Endothelial cell (in vitro differentiated cells): Measurements from ENCODE around the gene CHAC1. TPM values are rescaled to one million over a fixed set of nuclear protein-coding genes. Genes with fewer than 3 reads are reported as not detected.

Experiments used
- DNase-seq: peaks from one replicate; pipeline ENCODE4 v3.0.0; 2021; ENCODE audit warnings: low spot score
- H3K27ac Mint-ChIP-seq: one replicate; pipeline ENCODE4 v1.8.0; 2021; ENCODE audit warnings: mixed read lengths, inconsistent platforms; ENCODE audit not compliant: unreplicated experiment
- H3K27me3 Mint-ChIP-seq: one replicate; pipeline ENCODE4 v1.8.0; 2021; ENCODE audit warnings: mild to moderate bottlenecking, moderate library complexity, mixed read lengths, inconsistent platforms; ENCODE audit not compliant: unreplicated experiment
- H3K36me3 Mint-ChIP-seq: one replicate; pipeline ENCODE4 v1.8.0; 2021; ENCODE audit warnings: mild to moderate bottlenecking, low read depth, mixed read lengths, inconsistent platforms; ENCODE audit not compliant: unreplicated experiment
- H3K4me1 Mint-ChIP-seq: one replicate; pipeline ENCODE4 v1.8.0; 2021; ENCODE audit warnings: mild to moderate bottlenecking, mixed read lengths, inconsistent platforms; ENCODE audit not compliant: unreplicated experiment
- H3K4me3 Mint-ChIP-seq: one replicate; pipeline ENCODE4 v1.8.0; 2021; ENCODE audit warnings: mild to moderate bottlenecking, mixed read lengths, inconsistent platforms; ENCODE audit not compliant: unreplicated experiment
- H3K9me3 Mint-ChIP-seq: one replicate; pipeline ENCODE4 v1.8.0; 2021; ENCODE audit warnings: mixed read lengths, inconsistent platforms; ENCODE audit not compliant: unreplicated experiment
- total RNA-seq: library from RNA; stranded (reverse); fragmentation: NEBNext Ultra II Directional; extraction: Animal tissue kit (Norgen Biotek cat#: 25700); gene quantifications from one replicate; pipeline ENCODE4 v1.2.1, GENCODE V29; 2021; ENCODE audit not compliant: unreplicated experiment
- TF ChIP-seq, protein P1 (sequence below): fragments of 200-600 bp; sonication (generic); IDR thresholded peaks from one replicate; pipeline ENCODE4 v1.5.0; 2021; ENCODE audit warnings: antibody characterized with exemption; ENCODE audit not compliant: unreplicated experiment

CHAC1 gene
- total RNA-seq, 1 donor from 2014 or later = 16.4 TPM

DNA sequence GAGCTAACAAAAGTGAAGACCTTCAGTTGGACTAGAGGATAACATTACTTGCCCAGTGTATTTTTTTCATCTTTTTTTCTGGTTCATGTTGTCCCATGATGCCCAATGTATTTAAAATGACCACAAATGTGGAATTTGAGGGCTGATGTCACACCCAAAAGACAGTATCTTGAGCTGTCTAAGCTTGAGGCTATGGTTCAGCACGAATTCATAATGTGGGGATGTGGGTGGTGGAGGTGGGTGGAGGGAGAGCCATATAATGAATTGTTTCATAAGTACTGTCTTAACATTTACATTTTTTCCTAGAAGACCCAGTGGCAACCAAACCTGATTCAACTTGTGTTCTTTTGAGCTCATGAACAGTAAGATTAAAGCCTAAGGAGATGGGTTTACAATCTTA lies 37.5 kb downstream of the CHAC1 start:
- TF ChIP-seq, protein P1, sequence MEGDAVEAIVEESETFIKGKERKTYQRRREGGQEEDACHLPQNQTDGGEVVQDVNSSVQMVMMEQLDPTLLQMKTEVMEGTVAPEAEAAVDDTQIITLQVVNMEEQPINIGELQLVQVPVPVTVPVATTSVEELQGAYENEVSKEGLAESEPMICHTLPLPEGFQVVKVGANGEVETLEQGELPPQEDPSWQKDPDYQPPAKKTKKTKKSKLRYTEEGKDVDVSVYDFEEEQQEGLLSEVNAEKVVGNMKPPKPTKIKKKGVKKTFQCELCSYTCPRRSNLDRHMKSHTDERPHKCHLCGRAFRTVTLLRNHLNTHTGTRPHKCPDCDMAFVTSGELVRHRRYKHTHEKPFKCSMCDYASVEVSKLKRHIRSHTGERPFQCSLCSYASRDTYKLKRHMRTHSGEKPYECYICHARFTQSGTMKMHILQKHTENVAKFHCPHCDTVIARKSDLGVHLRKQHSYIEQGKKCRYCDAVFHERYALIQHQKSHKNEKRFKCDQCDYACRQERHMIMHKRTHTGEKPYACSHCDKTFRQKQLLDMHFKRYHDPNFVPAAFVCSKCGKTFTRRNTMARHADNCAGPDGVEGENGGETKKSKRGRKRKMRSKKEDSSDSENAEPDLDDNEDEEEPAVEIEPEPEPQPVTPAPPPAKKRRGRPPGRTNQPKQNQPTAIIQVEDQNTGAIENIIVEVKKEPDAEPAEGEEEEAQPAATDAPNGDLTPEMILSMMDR = no peak
- DNase-seq = no peak
- peaks cover 2% of the 10 kb centered on the region for H3K27me3 Mint-ChIP-seq
- H3K9me3 Mint-ChIP-seq = no peaks in the 10 kb centered on the region
- H3K4me3 Mint-ChIP-seq = peak overlapping the region; percentile 7
- H3K4me1 Mint-ChIP-seq = no peaks in the 10 kb centered on the region
- peaks cover 42% of the 10 kb centered on the region for H3K36me3 Mint-ChIP-seq
- no peak overlapping the region for H3K27ac Mint-ChIP-seq

- no peak for DNase-seq
- Mint-ChIP-seq H3K36me3 (peaks cover 44% of the 10 kb centered on the region), H3K27ac (peak overlapping the region; percentile 1), H3K4me3 (peak overlapping the region; percentile 7), H3K4me1 (no peaks in the 10 kb centered on the region), H3K27me3 (peaks cover 2% of the 10 kb centered on the region), H3K9me3 (no peaks in the 10 kb centered on the region)
- TF ChIP-seq, protein P1 = no peak
Measured at GRCh38 chr15:40991355-40991754, 38.1 kb downstream of the CHAC1 start.

- Mint-ChIP-seq H3K27me3 (peaks cover 2% of the 10 kb centered on the region), H3K9me3 (no peaks in the 10 kb centered on the region), H3K4me3 (no peak overlapping the region), H3K27ac (peak overlapping the region; percentile 57), H3K36me3 (peaks cover 40% of the 10 kb centered on the region), H3K4me1 (no peaks in the 10 kb centered on the region)
- no peak for DNase-seq
- TF ChIP-seq, protein P1 = no peak
Measured at GRCh38 chr15:40992241-40992741, 39.0 kb downstream of the CHAC1 start.

DNA sequence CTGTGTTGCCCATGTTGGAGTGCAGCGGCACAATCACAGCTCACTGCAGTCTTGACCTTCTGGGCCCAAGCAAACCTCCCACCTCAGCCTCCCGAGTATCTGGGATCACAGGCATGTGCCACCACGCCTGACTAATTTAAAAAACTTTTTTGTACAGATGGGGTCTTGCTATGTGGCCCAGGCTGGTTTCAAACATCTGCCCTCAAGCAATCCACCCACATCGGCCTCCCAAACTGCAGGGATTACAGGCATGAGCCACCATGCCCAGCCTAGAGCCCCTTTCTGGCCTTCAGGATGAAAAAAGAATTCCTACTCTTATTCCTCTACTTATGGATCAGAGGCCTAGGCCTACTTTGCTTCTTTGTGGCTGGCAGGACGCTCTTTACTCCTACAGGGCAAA lies 39.6 kb downstream of the CHAC1 start:
- peaks cover 42% of the 10 kb centered on the region for H3K36me3 Mint-ChIP-seq
- peaks cover 2% of the 10 kb centered on the region for H3K27me3 Mint-ChIP-seq
- H3K9me3 Mint-ChIP-seq = no peaks in the 10 kb centered on the region
- no peak overlapping the region for H3K4me3 Mint-ChIP-seq
- DNase-seq = no peak
- H3K27ac Mint-ChIP-seq = no peak overlapping the region
- TF ChIP-seq, protein P1 = no peak
- H3K4me1 Mint-ChIP-seq = no peaks in the 10 kb centered on the region

- peaks cover 28% of the 10 kb centered on the region for H3K36me3 Mint-ChIP-seq
- peaks cover 2% of the 10 kb centered on the region for H3K27me3 Mint-ChIP-seq
- no peaks in the 10 kb centered on the region for H3K9me3 Mint-ChIP-seq
- peak overlapping the region; percentile 47 for H3K4me3 Mint-ChIP-seq
- H3K27ac Mint-ChIP-seq = peak overlapping the region; percentile 57
- TF ChIP-seq, protein P1 = no peak
- no peak for DNase-seq
- H3K4me1 Mint-ChIP-seq = no peaks in the 10 kb centered on the region
Measured at GRCh38 chr15:40995656-40996055, 42.4 kb downstream of the CHAC1 start.
